Right renal pelvis (tissue), 4 donors: ENCODE measurements around the gene C9orf50. TPM values are rescaled to one million over a fixed set of nuclear protein-coding genes. Genes with fewer than 3 reads are reported as not detected.
A peak's percentile ranks its signal among the peaks of the same experiment; 100 is the strongest.
"Not testable (repeated sequence)": the region's sequence is repeated elsewhere in the genome, so short reads cannot be mapped to it uniquely, and the experiment has no call there.

Experiments
- DNase-seq, 4 donors: peaks; one replicate each; pipeline ENCODE4 v3.0.0-alpha.2; 2013; ENCODE audit warnings: low read depth in 4 of 4, low spot score in 3 of 4, missing footprints in 1 of 4
- polyA plus RNA-seq, 4 donors: library from polyadenylated mRNA; unstranded; fragments of 120-200 nt; gene quantifications; one replicate each; pipeline ENCODE4 v1.2.1, GENCODE V29; 2013; ENCODE audit not compliant: insufficient read length in 4 of 4

C9orf50 gene
- polyA plus RNA-seq, 4 donors = 0.72 to 0.88 (median 0.79) TPM

DNA sequence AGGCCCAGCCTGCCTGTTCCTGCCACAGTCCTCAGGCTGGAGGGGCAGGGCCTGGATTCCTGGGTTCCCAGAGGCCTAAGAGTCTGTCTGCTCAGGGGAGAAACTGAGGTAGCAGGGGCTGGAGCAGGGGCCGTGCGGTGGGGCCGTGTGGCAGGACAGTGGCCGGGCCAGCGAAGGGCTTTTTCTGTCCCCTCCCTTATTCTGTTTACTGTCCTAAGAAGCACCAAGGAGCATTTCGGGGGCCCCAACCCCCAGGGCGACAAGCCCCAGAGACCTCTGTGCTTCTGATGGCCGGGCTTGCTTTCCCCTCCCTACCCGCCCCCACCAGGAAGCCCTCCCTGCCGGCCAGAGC, 27.8 kb upstream of the C9orf50 start:
- DNase-seq = no peak

DNA sequence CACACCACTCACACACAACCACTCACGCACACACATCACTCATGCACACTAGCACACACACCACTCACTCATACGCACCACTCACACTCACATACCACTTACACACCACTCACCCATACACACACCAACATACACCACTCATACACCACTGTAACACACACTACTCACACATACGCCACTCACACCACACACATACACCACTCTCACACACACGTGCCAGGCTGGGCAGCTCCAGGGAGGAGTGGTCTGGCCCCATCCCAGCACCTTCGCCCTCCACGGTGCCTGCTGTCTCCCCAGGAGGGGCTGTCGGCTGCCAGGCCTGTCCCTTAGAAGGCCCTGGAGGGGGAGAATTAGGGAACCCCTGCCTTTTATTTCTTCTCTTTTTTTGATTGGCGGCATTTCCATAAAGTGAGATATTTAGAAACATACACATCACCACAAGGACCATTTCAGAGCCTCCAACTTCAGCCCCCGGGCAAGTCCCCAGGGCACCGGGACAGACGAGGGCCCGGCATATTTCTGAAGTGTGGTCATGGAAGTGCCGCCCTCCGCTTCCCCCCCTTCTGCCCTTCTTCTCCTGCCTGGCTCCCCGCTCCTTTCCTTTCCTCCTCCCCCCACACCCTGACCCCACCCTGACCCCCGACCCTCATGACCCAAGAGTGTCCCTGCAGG, 27.3 kb upstream of the C9orf50 start:
- DNase-seq = no peak

- DNase-seq = no peak
These were observed 26.7 kb upstream of the C9orf50 start for GRCh38 chr9:129647635-129648034.

DNA sequence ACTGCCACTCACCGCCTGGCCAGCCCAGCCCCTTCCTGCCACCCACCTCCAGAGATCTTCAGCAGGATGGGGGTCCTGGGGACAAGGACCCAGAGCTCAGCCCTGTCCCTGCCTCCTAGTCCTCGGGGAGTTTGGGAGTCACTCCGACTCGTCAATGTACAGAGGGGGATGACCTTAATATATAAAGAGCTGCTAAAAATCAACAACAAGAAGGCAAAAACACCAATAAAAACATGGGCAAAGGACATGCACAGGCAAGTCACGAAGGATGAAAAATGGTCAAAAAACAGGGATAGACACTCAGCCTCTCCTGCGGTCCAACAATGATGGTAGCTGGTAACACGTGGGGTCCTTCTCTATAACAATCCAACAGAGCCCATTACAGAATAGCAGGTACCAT, 25.8 kb upstream of the C9orf50 start:
- no peak for DNase-seq

DNA sequence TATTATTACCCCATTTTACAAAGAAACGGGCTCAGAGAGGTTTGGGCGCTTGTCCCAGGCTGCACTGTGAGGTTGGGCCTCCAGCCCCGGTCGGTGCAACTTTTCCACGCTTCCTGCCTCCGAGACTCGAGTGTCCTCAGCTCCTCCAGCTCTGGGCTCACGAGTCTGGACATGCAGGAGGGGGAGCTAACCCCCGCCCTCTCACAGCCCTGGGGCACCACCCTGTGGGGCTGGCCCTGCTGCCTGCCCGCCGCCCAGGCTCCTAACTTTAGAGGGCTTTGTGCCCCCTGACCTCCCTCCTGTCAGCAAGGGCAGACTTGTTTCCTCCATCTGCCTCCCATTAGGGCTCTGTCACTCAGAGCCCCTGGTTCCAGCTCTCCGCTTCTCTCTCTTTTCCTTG, 25.4 kb upstream of the C9orf50 start:
- DNase-seq = no peak

DNA sequence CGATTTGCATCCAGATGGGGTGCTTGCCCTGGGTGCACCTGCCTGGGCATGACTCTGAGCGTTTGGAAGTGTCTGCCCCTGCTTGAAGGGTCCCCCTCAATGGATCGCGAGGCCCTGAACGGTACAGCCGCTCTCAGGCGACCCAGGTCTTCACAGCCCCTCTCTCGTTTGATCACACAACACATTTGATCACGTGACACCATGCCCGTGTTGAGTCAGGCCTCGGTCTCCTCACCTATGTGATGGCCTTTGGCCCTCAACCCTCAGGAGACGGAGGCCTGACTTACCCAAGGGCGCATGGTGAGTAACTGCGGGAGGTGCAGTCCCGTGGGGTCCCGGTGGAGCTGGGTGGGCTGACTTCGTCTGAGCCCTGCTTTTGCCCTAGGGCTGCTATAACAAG, 24.0 kb upstream of the C9orf50 start:
- no peak for DNase-seq

- DNase-seq = no peak
These were observed 23.5 kb upstream of the C9orf50 start for GRCh38 chr9:129644365-129644764.

DNA sequence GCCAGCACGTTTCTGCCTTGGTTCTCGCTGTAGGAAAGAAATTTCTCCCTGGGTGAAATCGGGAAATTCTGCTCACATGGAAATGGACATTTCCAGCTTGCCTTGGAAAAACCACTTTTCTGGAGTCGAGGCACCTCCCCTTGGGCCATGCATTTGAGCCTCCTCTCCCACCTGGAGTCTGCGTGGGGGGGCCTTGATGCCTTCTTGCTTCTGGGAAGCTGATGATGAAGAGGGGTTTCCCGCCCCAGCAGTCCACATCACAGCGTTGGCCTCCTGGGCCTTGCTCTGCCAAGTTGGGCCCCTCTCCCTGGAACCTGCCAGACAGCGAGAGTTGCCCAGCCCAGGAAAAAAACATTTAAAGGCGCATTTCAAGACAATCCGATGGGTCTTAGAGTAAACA, 22.8 kb upstream of the C9orf50 start:
- DNase-seq = no peak

GRCh38 chr9:129641750-129642585, 21.1 kb upstream of the C9orf50 start, which contains the start of gene ASB6:
Gene ASB6, minus strand, starts transcription at chr9:129642151. Its CDS starts 152 bp downstream, at chr9:129641999.
- peak; percentile 93 to 98 (median 94) for DNase-seq

GRCh38 chr9:129640871-129641749, 20.2 kb upstream of the C9orf50 start:
- no peak for DNase-seq

DNA sequence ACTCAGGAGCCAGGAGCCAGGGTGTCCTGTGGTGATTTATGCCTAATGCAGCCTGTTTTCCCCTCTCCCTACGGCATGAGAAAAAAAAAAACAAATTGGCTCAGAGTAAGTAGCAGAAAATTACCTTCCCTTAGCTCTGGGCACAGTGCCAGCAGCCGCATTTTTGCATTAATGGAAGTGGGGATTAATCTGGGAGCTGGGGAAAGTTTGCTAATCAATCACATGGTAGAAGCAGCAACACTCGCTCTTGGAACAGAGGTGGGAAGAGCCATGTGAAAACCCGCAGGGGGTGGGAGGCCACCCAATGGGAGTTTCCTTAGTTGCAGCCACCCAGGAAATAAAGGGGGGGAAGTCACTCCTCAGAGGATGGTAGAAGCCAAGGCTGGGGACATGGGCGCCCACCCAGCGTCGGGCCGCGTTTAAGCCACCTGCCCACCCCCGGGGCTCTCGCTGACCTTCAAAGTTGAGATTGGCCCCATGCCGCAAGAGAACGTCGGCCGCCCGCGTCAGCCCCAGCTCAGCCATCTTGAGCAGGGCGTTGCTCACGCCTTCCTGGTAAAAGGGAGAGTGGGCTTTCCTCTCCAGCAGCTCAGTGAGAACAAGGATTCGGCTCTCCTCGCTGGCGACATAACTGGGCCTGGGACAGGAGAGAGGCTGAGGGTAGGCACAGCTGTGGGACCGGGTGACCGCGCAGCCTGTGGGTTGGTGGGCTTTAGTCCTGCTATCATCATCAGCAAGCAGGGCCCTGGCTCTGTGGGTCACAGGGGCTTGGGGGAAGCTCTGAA, 19.4 kb upstream of the C9orf50 start:
- peak in 1 of 4 donors; percentile 56 for DNase-seq

DNA sequence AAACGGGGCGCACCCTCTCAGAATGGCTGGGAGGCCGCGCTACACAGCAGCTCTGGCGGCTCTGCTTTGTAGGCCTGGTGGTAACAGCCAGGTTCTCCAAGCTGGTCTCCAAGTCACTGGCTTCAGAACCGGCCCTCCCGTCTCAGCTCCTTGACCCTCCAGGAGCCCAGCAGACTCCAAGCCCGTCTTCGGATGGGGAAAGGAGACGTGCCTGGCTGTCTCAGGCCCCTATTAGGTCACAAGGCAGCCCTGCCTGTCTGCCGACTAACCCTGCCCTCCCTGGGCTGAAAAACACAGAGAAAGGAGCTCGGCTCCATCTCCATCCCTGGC, 18.8 kb upstream of the C9orf50 start:
- DNase-seq = no peak

- DNase-seq = no peak
These were observed 18.2 kb upstream of the C9orf50 start for GRCh38 chr9:129639034-129639630.

DNA sequence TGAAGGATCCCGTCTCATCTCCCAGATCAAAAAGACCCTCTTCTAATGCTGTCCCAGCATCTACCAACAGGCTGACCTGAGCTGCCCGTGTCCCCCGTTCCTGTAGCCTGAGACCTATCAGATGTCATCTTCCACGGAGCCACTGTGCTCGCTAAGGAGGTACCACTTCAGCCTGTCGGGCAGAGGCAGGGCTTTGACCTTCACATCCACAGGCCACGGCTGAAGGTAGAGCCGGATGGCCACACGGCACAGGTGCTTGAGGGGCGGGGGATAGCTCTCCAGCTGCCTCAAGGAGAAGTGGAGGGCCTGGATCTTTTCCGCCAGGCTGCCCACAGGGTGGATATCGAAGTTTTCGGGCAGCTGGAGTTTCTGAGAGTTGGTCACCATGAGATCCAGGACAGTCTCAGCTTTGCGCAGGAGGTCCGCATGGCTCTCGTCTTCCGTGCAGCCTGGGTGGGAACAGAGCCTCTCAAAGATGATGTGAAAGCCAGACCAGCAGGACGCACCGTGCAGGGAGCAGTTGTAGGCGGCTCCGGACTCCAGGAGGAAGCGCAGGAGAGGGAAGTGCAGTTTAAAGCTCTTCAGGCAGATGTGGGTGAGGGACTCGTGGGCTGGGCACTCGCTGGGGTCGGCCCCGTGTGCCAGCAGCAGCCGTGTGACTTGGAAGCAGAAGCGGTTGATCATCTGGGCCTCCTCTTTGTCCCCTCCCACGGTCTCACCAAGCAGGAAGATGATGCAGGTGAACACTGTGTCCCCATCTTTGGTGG, 17.0 kb upstream of the C9orf50 start:
- DNase-seq = no peak

DNA sequence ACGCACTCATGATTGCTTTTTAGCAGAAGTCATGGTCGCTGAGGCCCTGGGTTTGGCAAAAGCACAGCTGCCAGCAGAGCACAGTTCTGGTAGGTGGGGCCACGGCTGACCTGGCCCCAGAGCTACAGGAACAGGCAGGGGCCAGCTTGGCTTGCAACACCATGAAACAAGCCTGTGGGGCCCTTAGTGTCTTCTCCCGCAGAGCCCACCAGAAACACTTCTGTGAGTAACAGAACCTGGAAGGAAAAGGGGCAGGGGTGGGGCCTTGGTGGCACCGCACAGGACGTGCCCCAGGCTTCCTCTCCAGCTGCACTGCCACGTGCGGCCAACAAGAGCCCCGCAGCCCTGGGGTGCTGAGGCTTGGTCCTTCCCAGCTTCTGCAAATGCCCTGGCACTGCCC, 16.2 kb upstream of the C9orf50 start:
- DNase-seq = no peak

GRCh38 chr9:129636343-129636742, 15.4 kb upstream of the C9orf50 start:
- not testable (repeated sequence) for DNase-seq

- no peak for DNase-seq
These were observed 14.5 kb upstream of the C9orf50 start for GRCh38 chr9:129635099-129636065.

DNA sequence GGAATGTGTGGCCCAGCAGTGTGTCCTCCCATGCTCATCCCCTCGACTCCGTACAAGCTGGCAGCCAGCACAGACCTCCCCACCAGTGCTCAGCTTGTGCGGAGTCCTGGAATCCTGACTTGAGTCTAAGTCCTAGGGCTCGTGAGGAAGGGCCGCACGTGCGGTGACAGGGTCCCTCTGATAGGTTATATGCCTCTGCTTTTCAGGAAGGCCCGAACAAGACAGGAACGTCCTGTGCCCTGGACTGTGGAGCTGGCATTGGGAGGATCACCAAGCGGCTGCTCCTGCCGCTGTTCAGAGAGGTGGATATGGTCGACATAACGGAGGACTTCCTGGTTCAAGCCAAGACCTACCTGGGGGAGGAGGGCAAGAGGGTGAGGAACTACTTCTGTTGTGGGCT, 12.9 kb upstream of the C9orf50 start:
- DNase-seq = no peak
